Measurements from ENCODE around the gene NLGN3. TPM values are rescaled to one million over a fixed set of nuclear protein-coding genes. Genes with fewer than 3 reads are reported as not detected.

The NLGN3 gene
- total RNA-seq, 6 donors from 2014 or later, result 0.20 to 1.0 (median 0.61) TPM; not detected in 1

- Histone ChIP-seq H3K27ac (no peak overlapping the region), H3K36me3 (no peaks in the 10 kb centered on the region), H3K4me1 (no peaks in the 10 kb centered on the region), H3K27me3 (no peaks in the 10 kb centered on the region), H3K9me3 (no peaks in the 10 kb centered on the region), H3K4me3 (peak overlapping the region in 2 of 4 donors; percentile 4 to 36)
- no peak for DNase-seq
- 54 to 58% methylated on average over 4 of the region's 4 CpGs for WGBS, 2 donors
- no peak for ATAC-seq (ENCODE audit: low FRiP score in 2 of 2)
- TF ChIP-seq POLR2AphosphoS5 (IDR thresholded peaks at IDR 0.05), result no peak
Observed at GRCh38 chrX:71195964-71196649, 51.5 kb downstream of the NLGN3 start.

GRCh38 chrX:71198066-71198465 is 53.4 kb downstream of the NLGN3 start:
- Histone ChIP-seq H3K4me1 (no peaks in the 10 kb centered on the region), H3K9me3 (no peaks in the 10 kb centered on the region), H3K27ac (peak overlapping the region in 1 of 4 donors; percentile 10), H3K36me3 (no peaks in the 10 kb centered on the region), H3K4me3 (peak overlapping the region in 3 of 4 donors; percentile 9 to 36 (median 28)), H3K27me3 (no peaks in the 10 kb centered on the region)
- TF ChIP-seq POLR2A (IDR thresholded peaks at IDR 0.05) (peak in 1 of 4 donors; percentile 11), EP300 (IDR thresholded peaks at IDR 0.05) (no peak)
- ATAC-seq (ENCODE audit: low FRiP score in 2 of 2), result peak in 1 of 2 donors; percentile 39
- WGBS, 2 donors, result 48 to 50% methylated on average over 3 of the region's 3 CpGs
- DNase-seq, result no peak

- no peak overlapping the region for H3K4me3 ChIP-seq
- DNase-seq, result no peak
- no peak overlapping the region for H3K27ac ChIP-seq
- H3K4me1 ChIP-seq, result no peaks in the 10 kb centered on the region
- TF ChIP-seq EP300 (IDR thresholded peaks at IDR 0.05) (no peak), POLR2AphosphoS5 (IDR thresholded peaks at IDR 0.05) (no peak), POLR2A (IDR thresholded peaks at IDR 0.05) (no peak), CTCF (IDR thresholded peaks at IDR 0.05) (no peak)
- H3K27me3 ChIP-seq, result no peaks in the 10 kb centered on the region
- H3K36me3 ChIP-seq, result no peaks in the 10 kb centered on the region
- no peaks in the 10 kb centered on the region for H3K9me3 ChIP-seq
- WGBS, 2 donors, result 85 to 92% methylated on average over 7 of the region's 7 CpGs
- no peak for ATAC-seq (ENCODE audit: low FRiP score in 2 of 2)
Observed at GRCh38 chrX:71199252-71200008, 54.8 kb downstream of the NLGN3 start.

DNA sequence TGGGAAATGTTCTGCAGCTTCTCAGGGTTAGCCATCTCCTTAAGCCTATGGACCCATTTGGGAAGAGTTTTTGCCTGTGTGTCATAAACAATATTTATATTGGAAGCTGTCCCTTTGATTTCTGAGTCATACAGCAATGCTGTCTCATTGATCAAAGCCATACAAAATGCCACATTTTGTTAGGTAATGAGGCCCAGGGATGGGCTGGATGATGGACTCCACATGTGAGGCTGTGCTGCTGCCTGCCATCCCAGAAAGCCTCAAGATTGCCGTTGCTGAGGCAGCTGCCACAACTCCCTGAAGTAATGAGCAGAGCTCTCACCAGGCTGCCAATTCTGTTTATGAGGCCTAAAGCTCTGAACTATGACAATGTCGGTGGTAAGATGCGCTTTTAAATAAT is 66.2 kb downstream of the NLGN3 start:
- Histone ChIP-seq H3K27me3 (no peaks in the 10 kb centered on the region), H3K4me3 (no peak overlapping the region), H3K27ac (no peak overlapping the region), H3K36me3 (no peaks in the 10 kb centered on the region), H3K4me1 (no peaks in the 10 kb centered on the region), H3K9me3 (no peaks in the 10 kb centered on the region)
- no peak for ATAC-seq (ENCODE audit: low FRiP score in 2 of 2)
- 84 to 86% methylated on average over 3 of the region's 3 CpGs for WGBS, 2 donors
- no peak for DNase-seq
- TF ChIP-seq EP300 (IDR thresholded peaks at IDR 0.05) (no peak), POLR2A (IDR thresholded peaks at IDR 0.05) (no peak), POLR2AphosphoS5 (IDR thresholded peaks at IDR 0.05) (no peak), CTCF (IDR thresholded peaks at IDR 0.05) (no peak)

DNA sequence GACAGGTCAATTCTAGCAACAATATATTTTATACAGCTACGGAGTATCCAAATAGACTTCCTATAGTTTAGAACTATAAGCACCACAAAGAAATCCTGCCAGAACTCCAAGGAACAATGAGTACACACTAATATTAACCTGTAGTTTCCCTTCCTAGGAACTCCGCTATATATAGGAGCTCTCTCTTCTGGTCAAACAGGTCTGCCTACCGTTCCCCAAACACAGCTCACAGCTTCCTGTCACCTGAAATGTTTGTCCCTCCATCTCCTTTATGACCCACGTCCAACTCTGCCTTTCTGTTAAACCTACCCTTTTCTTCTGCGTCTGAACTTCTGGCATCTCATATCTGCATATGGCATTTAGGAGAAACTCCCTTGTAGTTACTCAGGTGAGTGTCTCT is 67.9 kb downstream of the NLGN3 start:
- Histone ChIP-seq H3K4me1 (no peaks in the 10 kb centered on the region), H3K9me3 (no peaks in the 10 kb centered on the region), H3K36me3 (no peaks in the 10 kb centered on the region), H3K4me3 (no peak overlapping the region), H3K27me3 (no peaks in the 10 kb centered on the region), H3K27ac (no peak overlapping the region)
- 36 to 49% methylated on average over 3 to 5 of the region's 5 CpGs for WGBS, 2 donors
- no peak for TF ChIP-seq POLR2AphosphoS5 (IDR thresholded peaks at IDR 0.05)
- TF ChIP-seq EP300 (IDR thresholded peaks at IDR 0.05), result no peak
- no peak for TF ChIP-seq CTCF (IDR thresholded peaks at IDR 0.05)
- no peak for TF ChIP-seq POLR2A (IDR thresholded peaks at IDR 0.05)
- DNase-seq (no peak), ATAC-seq (ENCODE audit: low FRiP score in 2 of 2) (no peak)
